HG03460 (cell line): Measurements from ENCODE around the gene EHF.
"Not testable (repeated sequence)": the region's sequence is repeated elsewhere in the genome, so short reads cannot be mapped to it uniquely, and the experiment has no call there.

Source experiments
- ATAC-seq: cut with Tn5 transposase; IDR thresholded peaks from one replicate; pipeline ENCODE4 v1.9.1; 2021; ENCODE audit not compliant: unreplicated experiment

The EHF gene

GRCh38 chr11:34665077-34665835, 44.4 kb downstream of the EHF start:
- no peak for ATAC-seq

GRCh38 chr11:34667810-34668582, 47.1 kb downstream of the EHF start:
- ATAC-seq, result no peak

- no peak for ATAC-seq
Measured at GRCh38 chr11:34668583-34669053, 47.7 kb downstream of the EHF start.

GRCh38 chr11:34669458-34669857, 48.6 kb downstream of the EHF start:
- no peak for ATAC-seq

- no peak for ATAC-seq
Measured at GRCh38 chr11:34671117-34671516, 50.2 kb downstream of the EHF start.

GRCh38 chr11:34671946-34672345, 51.1 kb downstream of the EHF start:
- ATAC-seq, result no peak

GRCh38 chr11:34674038-34674437, 53.1 kb downstream of the EHF start:
- ATAC-seq, result no peak

- no peak for ATAC-seq
Measured at GRCh38 chr11:34676227-34676626, 55.3 kb downstream of the EHF start.

- ATAC-seq, result no peak
Measured at GRCh38 chr11:34679681-34680080, 58.8 kb downstream of the EHF start.

GRCh38 chr11:34680206-34680605, 59.3 kb downstream of the EHF start:
- ATAC-seq, result no peak

- no peak for ATAC-seq
Measured at GRCh38 chr11:34680918-34681586, 60.2 kb downstream of the EHF start.

- no peak for ATAC-seq
Measured at GRCh38 chr11:34682825-34683224, 61.9 kb downstream of the EHF start.

- no peak for ATAC-seq
Measured at GRCh38 chr11:34683396-34683795, 62.5 kb downstream of the EHF start.

GRCh38 chr11:34685864-34686263, 65.0 kb downstream of the EHF start:
- no peak for ATAC-seq

GRCh38 chr11:34692299-34692698, 71.4 kb downstream of the EHF start:
- ATAC-seq, result not testable (repeated sequence)

- no peak for ATAC-seq
Measured at GRCh38 chr11:34696862-34697261, 76.0 kb downstream of the EHF start.

GRCh38 chr11:34706709-34707461, 86.0 kb downstream of the EHF start:
- ATAC-seq, result no peak

- ATAC-seq, result no peak
Measured at GRCh38 chr11:34707462-34707840, 86.6 kb downstream of the EHF start.
